ENCODE measurements around the gene ZNF343.

- no peak for TF ChIP-seq CTCF (conservative IDR thresholded peaks at IDR 0.05; ENCODE audit: low read depth, low read length)
- TF ChIP-seq EZH2 (IDR thresholded peaks at IDR 0.05; ENCODE audit: borderline replicate concordance, low read depth, low read length, poor library complexity, severe bottlenecking), result no peak
Observed at GRCh38 chr20:2480381-2480780, 28.3 kb downstream of the ZNF343 start.

Data from A673 (cell line).